ENCODE data around the gene PASD1. TPM values are rescaled to one million over a fixed set of nuclear protein-coding genes. Genes with fewer than 3 reads are reported as not detected.

PASD1 gene
- total RNA-seq = not detected in 2 replicates

GRCh38 chrX:151563449-151563848, at the start of gene PASD1:
Gene PASD1 (plus strand): TSS chrX:151563675. CDS start chrX:151601554, 37,879 bp downstream.

GRCh38 chrX:151694661-151695582, 131.4 kb downstream of the PASD1 start, which contains the start of gene PRRG3:
Gene PRRG3 (plus strand): TSS chrX:151695458. CDS start chrX:151698815, 3,357 bp downstream.

GRCh38 chrX:151715752-151716151, 152.3 kb downstream of the PASD1 start, which contains the start of gene FATE1:
Gene FATE1 (plus strand): TSS chrX:151716035. CDS start chrX:151716120, 85 bp downstream.

Other genes with a start within 250 kb of the PASD1 start
- gene VMA21, start 166.5 kb upstream of the PASD1 start, total RNA-seq = 53.3 and 67.1 TPM in 2 replicates
- gene PRRG3, start 131.8 kb downstream of the PASD1 start, total RNA-seq = not detected in 2 replicates
- gene FATE1, start 152.4 kb downstream of the PASD1 start, total RNA-seq = not detected in 2 replicates
- not detected in 2 replicates for gene CNGA2, start 171.1 kb downstream of the PASD1 start, total RNA-seq